ENCODE measurements around the gene MAP3K7.
A peak's percentile ranks its signal among the peaks of the same experiment; 100 is the strongest.

The MAP3K7 gene

DNA sequence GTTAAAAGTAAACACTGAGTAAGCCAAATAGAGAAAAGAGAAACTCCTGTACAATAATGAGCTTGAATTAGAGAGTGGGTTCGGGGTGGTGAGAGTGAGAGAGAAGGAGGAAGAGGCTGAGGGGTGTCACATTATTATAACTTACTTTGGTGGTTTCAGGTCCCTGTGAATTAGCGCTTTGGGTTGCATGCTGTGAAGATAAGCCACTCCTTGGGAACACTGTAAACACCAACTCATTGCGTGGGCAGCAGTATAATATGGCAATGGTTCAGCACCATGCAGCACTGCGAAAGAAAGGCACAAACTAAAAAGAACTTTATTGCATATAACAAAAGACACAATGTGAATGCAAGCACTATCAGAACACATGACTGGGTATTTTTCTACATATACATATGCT lies 26.9 kb downstream of the MAP3K7 start:
- Mint-ChIP-seq H3K36me3 (ENCODE audit: low read depth) (peaks cover 36% of the 10 kb centered on the region), H3K4me1 (ENCODE audit: low read depth) (peaks cover 25% of the 10 kb centered on the region), H3K9me3 (no peaks in the 10 kb centered on the region), H3K4me3 (no peak overlapping the region), H3K27me3 (ENCODE audit: low read depth) (no peaks in the 10 kb centered on the region), H3K27ac (no peak overlapping the region)
- no peak for DNase-seq (ENCODE audit: low spot score)

DNA sequence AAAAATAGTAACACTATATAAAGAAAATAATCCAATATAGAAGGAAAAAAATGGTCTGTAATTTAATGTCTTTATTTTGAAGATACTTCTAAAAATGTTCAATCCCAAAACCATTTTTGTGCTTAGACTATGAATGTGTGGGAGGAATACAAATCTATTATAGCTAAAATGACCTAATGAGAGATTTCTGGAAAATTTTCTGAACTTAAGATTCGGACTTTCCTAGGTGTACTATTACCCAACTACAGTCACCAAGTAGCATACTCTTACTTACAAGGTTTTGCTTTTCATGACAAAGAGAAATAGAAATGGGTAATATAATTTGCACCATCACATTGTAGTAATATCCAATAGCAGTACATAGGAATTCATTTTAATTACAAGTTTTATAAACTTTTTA lies 29.9 kb downstream of the MAP3K7 start:
- Mint-ChIP-seq H3K27ac (no peak overlapping the region), H3K4me1 (ENCODE audit: low read depth) (peaks cover 6% of the 10 kb centered on the region)

DNA sequence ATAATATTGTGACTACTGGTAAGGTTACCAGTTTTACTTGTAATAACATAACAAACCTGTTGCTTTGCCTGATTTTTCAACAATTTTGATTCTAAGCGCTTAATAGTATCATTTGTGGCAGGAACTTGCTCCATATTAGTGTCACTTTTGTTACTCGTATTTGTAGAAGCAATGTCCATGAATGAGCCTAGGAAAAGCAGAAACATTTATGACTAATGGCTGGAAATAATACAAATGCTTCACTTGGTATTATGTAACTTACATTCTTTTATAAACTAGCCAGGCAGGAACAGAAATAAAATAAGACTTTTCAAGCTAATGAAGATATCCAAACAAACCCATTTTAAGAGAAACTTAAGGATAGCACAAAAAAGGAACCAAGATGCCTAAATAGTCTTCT lies 38.9 kb downstream of the MAP3K7 start:
- Mint-ChIP-seq H3K27me3 (ENCODE audit: low read depth) (no peaks in the 10 kb centered on the region), H3K36me3 (ENCODE audit: low read depth) (peaks cover 55% of the 10 kb centered on the region), H3K27ac (no peak overlapping the region), H3K9me3 (no peaks in the 10 kb centered on the region), H3K4me1 (ENCODE audit: low read depth) (no peaks in the 10 kb centered on the region), H3K4me3 (no peak overlapping the region)
- DNase-seq (ENCODE audit: low spot score) = no peak

More for the DNA sequence above, 29.9 kb downstream of the MAP3K7 start:
- no peak for DNase-seq (ENCODE audit: low spot score)
- Mint-ChIP-seq H3K36me3 (ENCODE audit: low read depth) (peaks cover 27% of the 10 kb centered on the region), H3K27me3 (ENCODE audit: low read depth) (no peaks in the 10 kb centered on the region), H3K9me3 (no peaks in the 10 kb centered on the region), H3K4me3 (no peak overlapping the region)

DNA sequence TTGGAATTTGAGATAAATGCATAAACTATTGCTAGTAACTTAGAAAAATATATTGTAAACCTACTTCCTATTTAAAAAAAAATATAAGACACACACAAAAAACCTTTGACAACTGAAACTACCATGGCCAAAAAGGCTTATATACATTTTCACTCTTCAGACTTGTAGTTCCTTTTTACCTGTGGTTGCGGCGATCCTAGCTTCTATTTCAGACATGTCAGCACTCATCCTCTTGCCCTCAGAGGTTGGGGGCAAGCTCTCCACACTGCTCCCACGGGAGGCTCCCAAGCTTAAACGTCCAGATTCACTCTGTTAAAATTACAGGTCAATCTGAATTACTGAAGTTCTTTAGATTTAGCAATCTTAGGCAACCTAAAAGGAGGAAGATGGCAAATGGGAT lies 39.8 kb downstream of the MAP3K7 start:
- no peaks in the 10 kb centered on the region for H3K9me3 Mint-ChIP-seq
- DNase-seq (ENCODE audit: low spot score) = no peak
- H3K27me3 Mint-ChIP-seq (ENCODE audit: low read depth) = no peaks in the 10 kb centered on the region
- no peak overlapping the region for H3K4me3 Mint-ChIP-seq
- peaks cover 55% of the 10 kb centered on the region for H3K36me3 Mint-ChIP-seq (ENCODE audit: low read depth)
- no peak overlapping the region for H3K27ac Mint-ChIP-seq
- H3K4me1 Mint-ChIP-seq (ENCODE audit: low read depth) = no peaks in the 10 kb centered on the region

DNA sequence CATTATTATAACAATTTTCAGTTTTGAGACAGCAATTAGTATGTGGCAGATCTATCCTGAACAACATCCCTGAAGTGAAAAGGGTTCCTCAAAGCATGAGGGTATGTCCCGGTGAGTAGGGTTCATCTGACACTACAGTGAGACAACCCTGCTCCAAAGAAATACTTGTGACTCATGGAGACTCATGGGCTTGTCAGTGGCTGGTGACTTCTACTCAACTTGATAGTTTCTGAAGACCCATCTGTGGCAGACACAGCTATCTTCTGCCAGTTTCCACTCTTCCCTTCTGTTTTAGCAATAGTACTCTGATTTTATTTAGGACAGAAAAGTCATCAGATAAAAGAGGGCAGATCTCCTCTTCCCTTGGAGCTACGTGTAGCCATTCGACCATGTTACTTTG lies 41.4 kb downstream of the MAP3K7 start:
- DNase-seq (ENCODE audit: low spot score) = no peak
- H3K27me3 Mint-ChIP-seq (ENCODE audit: low read depth) = no peaks in the 10 kb centered on the region
- peaks cover 54% of the 10 kb centered on the region for H3K36me3 Mint-ChIP-seq (ENCODE audit: low read depth)
- H3K4me3 Mint-ChIP-seq = no peak overlapping the region
- H3K9me3 Mint-ChIP-seq = no peaks in the 10 kb centered on the region
- H3K27ac Mint-ChIP-seq = no peak overlapping the region
- no peaks in the 10 kb centered on the region for H3K4me1 Mint-ChIP-seq (ENCODE audit: low read depth)

DNA sequence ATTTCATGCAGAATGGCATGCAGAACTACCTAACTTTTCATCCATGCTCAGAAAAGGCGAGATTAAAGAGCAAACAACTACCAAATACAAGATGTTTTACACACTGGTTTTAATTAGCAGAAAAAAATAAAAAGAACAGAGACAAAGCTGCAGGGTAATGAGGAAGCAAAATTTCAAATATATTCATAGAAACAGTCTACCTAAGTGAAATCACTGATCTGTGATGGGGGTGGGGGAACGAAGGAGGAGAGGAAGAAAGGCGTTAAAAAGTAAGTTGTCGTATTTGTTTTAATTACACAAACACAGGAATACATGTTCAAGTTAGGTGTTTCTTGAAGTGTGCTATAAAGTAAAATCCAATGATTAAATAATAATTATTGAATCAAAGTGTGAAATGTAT lies 42.1 kb downstream of the MAP3K7 start:
- H3K36me3 Mint-ChIP-seq (ENCODE audit: low read depth) = peaks cover 54% of the 10 kb centered on the region
- no peak for DNase-seq (ENCODE audit: low spot score)
- H3K4me1 Mint-ChIP-seq (ENCODE audit: low read depth) = no peaks in the 10 kb centered on the region
- no peak overlapping the region for H3K27ac Mint-ChIP-seq
- no peak overlapping the region for H3K4me3 Mint-ChIP-seq
- no peaks in the 10 kb centered on the region for H3K9me3 Mint-ChIP-seq
- no peaks in the 10 kb centered on the region for H3K27me3 Mint-ChIP-seq (ENCODE audit: low read depth)

DNA sequence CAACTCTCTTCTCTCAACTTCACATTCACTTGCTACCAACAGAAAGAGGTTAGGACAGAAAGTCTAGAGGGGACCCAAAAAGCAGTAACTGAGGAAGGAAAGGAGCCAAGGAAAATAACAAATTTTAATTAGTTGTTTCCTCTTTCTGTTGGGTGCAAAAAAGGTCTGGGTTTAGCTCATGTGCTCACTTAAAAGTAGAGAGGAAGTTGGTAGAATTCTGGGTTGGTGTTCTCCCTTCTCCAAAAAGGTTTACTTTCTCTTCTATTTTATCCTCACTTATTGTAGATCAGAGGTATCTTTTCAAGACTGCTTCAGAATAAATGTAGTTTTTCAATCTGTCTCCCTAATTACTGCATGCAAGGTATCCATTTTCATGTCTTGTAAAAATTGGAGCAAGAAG lies 42.8 kb downstream of the MAP3K7 start:
- Mint-ChIP-seq H3K4me1 (ENCODE audit: low read depth) (no peaks in the 10 kb centered on the region), H3K9me3 (no peaks in the 10 kb centered on the region), H3K36me3 (ENCODE audit: low read depth) (peaks cover 53% of the 10 kb centered on the region), H3K27me3 (ENCODE audit: low read depth) (no peaks in the 10 kb centered on the region), H3K4me3 (no peak overlapping the region), H3K27ac (no peak overlapping the region)
- DNase-seq (ENCODE audit: low spot score) = no peak

DNA sequence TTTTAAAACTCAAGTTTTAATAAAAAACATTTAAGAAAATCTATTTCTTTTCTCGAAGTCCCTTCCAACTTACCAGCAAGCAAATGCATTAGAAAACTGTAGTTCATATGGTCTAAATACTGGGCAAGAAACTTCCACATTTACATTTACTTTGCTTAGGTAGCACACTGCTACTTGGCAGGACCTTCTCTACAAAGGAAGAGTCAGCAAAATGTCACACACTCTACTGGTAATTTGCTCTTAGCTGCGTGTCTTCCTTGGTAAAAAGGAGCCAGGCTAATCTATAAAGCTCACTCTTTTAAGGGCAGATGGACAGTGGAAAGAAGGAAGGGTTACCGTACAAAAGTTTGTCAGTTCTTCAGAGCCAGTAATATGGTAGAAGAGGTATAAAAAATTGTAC lies 45.7 kb downstream of the MAP3K7 start:
- Mint-ChIP-seq H3K27ac (no peak overlapping the region), H3K36me3 (ENCODE audit: low read depth) (peaks cover 38% of the 10 kb centered on the region), H3K27me3 (ENCODE audit: low read depth) (no peaks in the 10 kb centered on the region), H3K4me3 (no peak overlapping the region), H3K4me1 (ENCODE audit: low read depth) (no peaks in the 10 kb centered on the region), H3K9me3 (no peaks in the 10 kb centered on the region)
- no peak for DNase-seq (ENCODE audit: low spot score)

DNA sequence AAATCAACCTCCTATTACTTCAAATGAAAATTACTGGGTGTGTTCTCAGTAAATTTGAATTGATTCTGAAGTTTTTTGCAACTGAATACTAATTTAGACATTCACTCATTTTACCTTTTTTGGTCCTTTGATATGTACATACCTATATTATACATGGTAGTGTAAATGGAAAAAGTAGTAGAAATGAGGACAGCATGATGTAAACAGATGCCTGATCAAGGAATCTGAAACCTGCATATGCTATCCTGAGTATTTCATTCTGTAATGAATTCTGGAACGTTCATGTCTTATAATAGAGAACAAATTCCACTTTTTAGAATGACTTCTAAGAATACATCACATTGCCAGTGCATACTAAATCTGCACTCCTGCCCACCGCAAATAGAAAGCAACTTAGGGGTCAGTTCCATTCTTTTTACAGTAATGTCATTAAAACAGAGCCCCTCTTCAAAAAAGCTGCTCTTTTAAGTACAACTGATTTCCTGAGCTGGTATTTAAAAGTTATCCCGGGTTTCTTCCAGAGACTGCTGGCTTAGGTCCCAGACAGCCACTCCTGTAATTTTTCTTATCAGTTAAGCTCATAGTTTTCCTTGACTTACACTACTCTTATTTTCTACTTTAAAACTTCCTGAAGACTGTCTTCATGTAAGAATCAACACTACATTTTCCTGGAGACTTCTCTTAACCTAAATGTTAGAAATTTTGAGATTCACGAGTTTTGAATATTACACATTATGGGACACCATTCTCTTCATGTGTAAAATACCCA lies 48.4 kb downstream of the MAP3K7 start:
- no peaks in the 10 kb centered on the region for H3K27me3 Mint-ChIP-seq (ENCODE audit: low read depth)
- peaks cover 21% of the 10 kb centered on the region for H3K36me3 Mint-ChIP-seq (ENCODE audit: low read depth)
- H3K4me3 Mint-ChIP-seq = no peak overlapping the region
- no peak overlapping the region for H3K27ac Mint-ChIP-seq
- peaks cover 8% of the 10 kb centered on the region for H3K4me1 Mint-ChIP-seq (ENCODE audit: low read depth)
- H3K9me3 Mint-ChIP-seq = no peaks in the 10 kb centered on the region
- no peak for DNase-seq (ENCODE audit: low spot score)

DNA sequence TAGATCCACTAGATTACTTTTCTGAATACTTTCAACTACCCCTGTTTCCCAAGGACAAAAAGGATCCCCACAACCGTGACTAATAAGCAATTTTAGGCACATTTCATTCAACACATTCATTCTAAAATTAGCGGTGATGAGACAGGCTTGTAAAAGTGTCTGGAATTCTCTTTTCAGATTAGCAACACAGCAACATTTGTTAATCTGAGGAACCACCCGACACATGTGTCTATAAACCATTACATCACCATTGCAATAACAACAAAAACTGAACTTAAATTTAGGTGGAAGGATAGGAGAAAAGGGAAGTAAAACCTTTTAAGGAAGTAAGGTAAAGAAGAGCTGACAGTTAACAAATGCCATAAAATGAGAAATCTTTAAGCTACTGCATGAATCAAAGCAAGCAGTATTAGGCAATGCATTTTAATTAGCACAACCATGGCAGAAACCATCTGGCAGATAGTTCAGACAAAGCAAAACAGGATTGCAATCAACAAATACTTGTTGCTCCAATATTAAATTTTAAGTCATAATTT lies 49.1 kb downstream of the MAP3K7 start:
- H3K27me3 Mint-ChIP-seq (ENCODE audit: low read depth) = no peaks in the 10 kb centered on the region
- peaks cover 12% of the 10 kb centered on the region for H3K4me1 Mint-ChIP-seq (ENCODE audit: low read depth)
- H3K36me3 Mint-ChIP-seq (ENCODE audit: low read depth) = peaks cover 19% of the 10 kb centered on the region
- no peak overlapping the region for H3K27ac Mint-ChIP-seq
- no peak for DNase-seq (ENCODE audit: low spot score)
- no peaks in the 10 kb centered on the region for H3K9me3 Mint-ChIP-seq
- H3K4me3 Mint-ChIP-seq = no peak overlapping the region

DNA sequence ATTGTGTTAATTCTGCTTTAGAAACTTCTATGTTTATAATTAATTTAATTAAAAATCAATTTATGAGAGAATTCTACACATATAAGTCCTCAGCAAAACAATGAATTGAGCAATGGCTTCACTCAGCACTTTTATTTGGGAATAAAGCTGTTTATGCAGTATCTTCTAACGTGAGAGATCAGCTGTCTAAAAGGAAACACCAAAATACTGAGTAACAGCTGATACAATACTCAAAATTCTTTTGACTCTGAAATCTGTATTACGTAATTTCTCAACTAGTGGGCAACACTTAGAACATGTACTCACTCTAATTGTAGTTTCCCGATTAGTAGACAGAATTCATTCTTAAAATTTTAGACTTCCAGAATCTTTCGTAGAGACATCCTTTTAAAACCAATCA lies 49.8 kb downstream of the MAP3K7 start:
- peaks cover 12% of the 10 kb centered on the region for H3K4me1 Mint-ChIP-seq (ENCODE audit: low read depth)
- H3K27me3 Mint-ChIP-seq (ENCODE audit: low read depth) = no peaks in the 10 kb centered on the region
- H3K9me3 Mint-ChIP-seq = no peaks in the 10 kb centered on the region
- H3K27ac Mint-ChIP-seq = no peak overlapping the region
- H3K4me3 Mint-ChIP-seq = no peak overlapping the region
- peaks cover 17% of the 10 kb centered on the region for H3K36me3 Mint-ChIP-seq (ENCODE audit: low read depth)
- DNase-seq (ENCODE audit: low spot score) = no peak

DNA sequence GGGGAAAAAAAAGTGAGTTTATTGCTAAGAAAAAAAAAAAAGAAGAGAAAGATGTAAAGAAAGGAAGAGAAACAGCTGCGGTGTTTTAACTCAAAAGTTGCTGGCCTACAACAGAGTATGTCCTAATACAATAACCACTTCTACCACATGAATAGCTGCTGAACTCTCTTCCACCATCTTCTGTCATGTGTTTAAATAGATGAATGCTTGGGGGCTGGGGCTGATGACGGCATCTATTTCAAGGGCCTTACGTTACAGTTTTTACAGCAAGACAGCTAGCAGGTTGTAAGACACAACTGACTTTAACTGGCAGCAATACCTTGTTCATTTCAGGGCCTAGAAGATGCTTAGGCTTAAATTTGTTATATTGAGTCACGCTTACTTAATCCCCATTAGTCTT lies 50.4 kb downstream of the MAP3K7 start:
- no peak for DNase-seq (ENCODE audit: low spot score)
- Mint-ChIP-seq H3K36me3 (ENCODE audit: low read depth) (peaks cover 14% of the 10 kb centered on the region), H3K9me3 (no peaks in the 10 kb centered on the region), H3K4me3 (no peak overlapping the region), H3K27me3 (ENCODE audit: low read depth) (no peaks in the 10 kb centered on the region), H3K27ac (no peak overlapping the region), H3K4me1 (ENCODE audit: low read depth) (peaks cover 12% of the 10 kb centered on the region)

DNA sequence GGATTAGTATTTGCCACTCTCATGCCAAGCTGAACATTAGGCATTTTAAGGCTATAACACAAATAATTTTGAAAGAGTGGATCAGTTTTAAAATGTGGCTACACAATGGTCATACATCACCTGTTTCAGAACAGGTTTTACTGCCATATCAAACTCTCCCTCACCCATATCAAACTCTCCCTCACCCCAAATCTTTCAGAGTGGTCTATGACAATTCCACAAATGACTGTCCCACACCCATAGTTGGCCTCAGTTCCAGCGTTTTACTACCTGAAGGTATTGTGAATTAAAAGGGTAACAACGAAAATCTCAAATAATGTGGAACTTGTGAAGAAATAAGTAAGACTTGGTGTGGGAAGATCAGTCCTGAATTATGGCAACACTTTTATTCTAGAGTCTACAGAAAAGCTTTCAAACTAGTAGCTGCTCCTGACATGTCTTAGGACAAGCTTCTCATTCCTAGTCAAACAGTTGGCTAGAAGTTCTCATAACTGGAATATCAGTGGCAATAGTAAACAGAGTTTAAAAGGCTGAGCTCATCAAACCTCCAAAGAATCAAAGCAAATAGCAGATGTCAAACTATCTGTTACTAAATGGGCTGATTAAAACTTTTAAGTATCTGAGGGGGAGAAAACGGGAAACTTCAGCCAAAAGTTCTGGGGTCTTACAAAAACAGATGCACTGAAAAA lies 52.4 kb downstream of the MAP3K7 start:
- no peak for DNase-seq (ENCODE audit: low spot score)
- Mint-ChIP-seq H3K9me3 (no peaks in the 10 kb centered on the region), H3K4me3 (no peak overlapping the region), H3K4me1 (ENCODE audit: low read depth) (peaks cover 14% of the 10 kb centered on the region), H3K27ac (peak overlapping the region; percentile 18), H3K36me3 (ENCODE audit: low read depth) (peaks cover 16% of the 10 kb centered on the region), H3K27me3 (ENCODE audit: low read depth) (no peaks in the 10 kb centered on the region)

DNA sequence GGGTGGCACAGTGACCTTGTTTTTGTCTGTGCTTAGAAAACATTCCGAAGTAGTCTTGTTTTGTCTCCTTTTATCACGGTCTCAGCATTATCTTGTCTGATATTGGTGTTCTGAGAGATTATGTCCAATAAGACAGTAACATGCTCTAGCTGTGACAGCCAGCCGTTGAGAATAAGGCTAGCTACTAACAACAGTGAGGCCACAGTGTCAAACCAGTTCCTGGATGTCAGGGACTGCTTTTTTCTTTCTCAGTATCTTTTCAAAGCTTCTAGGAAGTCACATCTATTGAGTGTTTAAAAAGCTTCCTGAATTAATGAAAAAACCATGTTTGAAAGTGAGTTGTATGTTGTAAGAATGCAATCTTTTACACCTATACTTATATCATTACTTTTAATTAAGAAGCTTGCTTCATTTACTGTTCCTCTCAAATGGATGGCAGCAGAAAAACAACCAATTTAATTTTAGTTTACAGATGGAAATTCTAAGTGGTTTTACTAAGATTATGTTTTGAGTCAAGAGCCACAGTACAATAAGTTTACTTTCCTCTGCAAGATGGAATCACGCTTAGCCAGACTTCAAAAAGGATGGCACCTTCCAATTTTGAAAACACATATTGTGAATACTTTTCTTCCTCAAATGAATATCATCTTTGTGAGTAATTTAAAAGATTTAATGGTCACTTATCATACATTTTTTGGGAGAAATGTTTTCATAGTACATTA lies 53.1 kb downstream of the MAP3K7 start:
- peaks cover 17% of the 10 kb centered on the region for H3K36me3 Mint-ChIP-seq (ENCODE audit: low read depth)
- no peak overlapping the region for H3K4me3 Mint-ChIP-seq
- peak overlapping the region; percentile 75 for H3K27ac Mint-ChIP-seq
- H3K9me3 Mint-ChIP-seq = no peaks in the 10 kb centered on the region
- DNase-seq (ENCODE audit: low spot score) = no peak
- peaks cover 14% of the 10 kb centered on the region for H3K4me1 Mint-ChIP-seq (ENCODE audit: low read depth)
- no peaks in the 10 kb centered on the region for H3K27me3 Mint-ChIP-seq (ENCODE audit: low read depth)

Measured in T-helper 2 cell treated with Interferon-gamma antibody and Interleukin-4, amounts not matched to agents 5 μg/mL and 100 μg/mL, for 36 hours (primary cell).